PC-9 (cell line): ENCODE results near the gene ACSL4. TPM values are rescaled to one million over a fixed set of nuclear protein-coding genes. Genes with fewer than 3 reads are reported as not detected.

Experiments
- BruUV-seq: library from RNA; stranded (reverse); fragments of 400-500 nt; replicated peaks from 2 replicates; lab custom pipeline; 2021; lab: Mats Ljungman, UMichigan
- CTCF ChIA-PET: fragments of 300-600 bp; sonication (Branson Sonifier 250); formaldehyde crosslinking; loops from one replicate; lab custom pipeline; 2022; ENCODE audit warnings: antibody characterized with exemption; lab: Charles Lee
- POLR2A ChIA-PET: fragments of 300-600 bp; sonication (Branson Sonifier 250); formaldehyde crosslinking; loops from one replicate; lab custom pipeline; 2022; ENCODE audit warnings: antibody characterized with exemption; ENCODE audit not compliant: unreplicated experiment; lab: Charles Lee
- DNase-seq, 2 experiments: peaks; one replicate each; pipeline versions ENCODE4 v3.0.0 to v3.0.0-alpha.2; 2015 to 2022; ENCODE audit warnings: mixed read lengths in 1 of 2
- H2AFZ ChIP-seq: fragments of 200-600 bp; sonication (generic); 2 replicates; pipeline ENCODE4 v1.8.1; 2017; ENCODE audit warnings: antibody characterized with exemption
- H3F3A ChIP-seq: fragments of 200-600 bp; sonication (generic); 2 replicates; pipeline ENCODE4 v1.8.1; 2017; ENCODE audit warnings: antibody characterized with exemption, mild to moderate bottlenecking, low read depth; ENCODE audit not compliant: insufficient read depth
- H3K27ac ChIP-seq: fragments of 200-600 bp; sonication (generic); 2 replicates; pipeline ENCODE4 v1.6.1; 2016; ENCODE audit warnings: mixed run types
- H3K27me3 ChIP-seq: fragments of 200-600 bp; sonication (generic); 2 replicates; pipeline ENCODE4 v1.6.1; 2016; ENCODE audit warnings: low read depth, mixed run types; ENCODE audit not compliant: insufficient read depth
- H3K36me3 ChIP-seq: fragments of 200-600 bp; sonication (generic); 2 replicates; pipeline ENCODE4 v1.6.1; 2016; ENCODE audit warnings: low read depth, mixed run types
- H3K4me1 ChIP-seq: fragments of 200-600 bp; sonication (generic); replicated peaks from 2 replicates; pipeline ENCODE4 v1.6.1; 2016; ENCODE audit warnings: mixed run types; ENCODE audit not compliant: insufficient read depth
- H3K4me2 ChIP-seq: fragments of 200-600 bp; sonication (generic); 2 replicates; pipeline ENCODE4 v1.6.1; 2017; ENCODE audit warnings: mixed run types
- H3K4me3 ChIP-seq: fragments of 200-600 bp; sonication (generic); 2 replicates; pipeline ENCODE4 v1.6.1; 2016; ENCODE audit warnings: mixed run types
- H3K79me2 ChIP-seq: fragments of 200-600 bp; sonication (generic); 2 replicates; pipeline ENCODE4 v1.6.1; 2017; ENCODE audit warnings: low read depth, mixed run types
- H3K9me2 ChIP-seq: fragments of 200-600 bp; sonication (generic); 2 replicates; pipeline ENCODE4 v1.8.1; 2017; ENCODE audit warnings: mild to moderate bottlenecking; ENCODE audit not compliant: insufficient read depth
- H3K9me3 ChIP-seq: fragments of 200-600 bp; sonication (generic); 2 replicates; pipeline ENCODE4 v1.8.1; 2016; ENCODE audit warnings: low read depth; ENCODE audit not compliant: insufficient read depth
- H4K20me1 ChIP-seq: fragments of 200-600 bp; sonication (generic); 2 replicates; pipeline ENCODE4 v1.8.1; 2017; ENCODE audit not compliant: insufficient read depth
- CTCF ChIP-seq: fragments of 200-600 bp; sonication (generic); conservative IDR thresholded peaks from 2 replicates; pipeline ENCODE4 v1.6.1; 2017; ENCODE audit warnings: mixed run types, antibody characterized with exemption, mild to moderate bottlenecking, moderate library complexity
- EZH2 ChIP-seq: fragments of 200-600 bp; sonication (generic); IDR thresholded peaks from 2 replicates; pipeline ENCODE4 v1.8.0; 2017; ENCODE audit warnings: antibody characterized with exemption, low read depth
- intact Hi-C: fragments of 100-400 bp; cut with micrococcal nuclease; formaldehyde crosslinking; loops from one replicate; pipeline ENCODE4 v1.10.0; 2022; ENCODE audit not compliant: unreplicated experiment
- total RNA-seq: library from RNA; stranded (reverse); gene quantifications from 2 replicates; pipeline ENCODE4 v1.2.3, GENCODE V29; 2021

ACSL4 gene
- total RNA-seq, 1 experiment from 2014 or later: 81.1 TPM

- ChIA-PET POLR2A (no interaction called here), CTCF (no interaction called here)
- no peak overlapping the region for H3K4me2 ChIP-seq
- H3K27me3 ChIP-seq: peaks cover 52% of the 10 kb centered on the region
- no peak for DNase-seq
- no peaks in the 10 kb centered on the region for H3F3A ChIP-seq
- no peaks in the 10 kb centered on the region for H3K9me2 ChIP-seq
- BruUV-seq: no TSS peak
- H4K20me1 ChIP-seq: no peaks in the 10 kb centered on the region
- H2AFZ ChIP-seq: no peak overlapping the region
- TF ChIP-seq CTCF (no peak), EZH2 (no peak)
- H3K9me3 ChIP-seq: no peaks in the 10 kb centered on the region
- no peaks in the 10 kb centered on the region for H3K79me2 ChIP-seq
- H3K27ac ChIP-seq: no peak overlapping the region
- intact Hi-C loops: no loop called here
- H3K36me3 ChIP-seq: no peaks in the 10 kb centered on the region
- H3K4me3 ChIP-seq: no peak overlapping the region
- H3K4me1 ChIP-seq: no peaks in the 10 kb centered on the region
These were observed 132.8 kb downstream of the ACSL4 start for GRCh38 chrX:109600237-109600651.

GRCh38 chrX:109596015-109596414, 137.0 kb downstream of the ACSL4 start:
- no TSS peak for BruUV-seq
- H3K36me3 ChIP-seq: no peaks in the 10 kb centered on the region
- peaks cover 24% of the 10 kb centered on the region; the same call in 1 of the 2 replicates for H3K27me3 ChIP-seq
- no peak overlapping the region for H2AFZ ChIP-seq
- no peak overlapping the region for H3K27ac ChIP-seq
- no peak for DNase-seq
- H3K4me3 ChIP-seq: no peak overlapping the region
- no peaks in the 10 kb centered on the region for H3K79me2 ChIP-seq
- TF ChIP-seq CTCF (no peak), EZH2 (no peak)
- H3K9me2 ChIP-seq: no peaks in the 10 kb centered on the region
- H3F3A ChIP-seq: no peaks in the 10 kb centered on the region
- no peak overlapping the region for H3K4me2 ChIP-seq
- intact Hi-C loops: no loop called here
- no peaks in the 10 kb centered on the region for H3K4me1 ChIP-seq
- no peaks in the 10 kb centered on the region for H4K20me1 ChIP-seq
- ChIA-PET POLR2A (no interaction called here), CTCF (no interaction called here)
- no peaks in the 10 kb centered on the region for H3K9me3 ChIP-seq

Other genes with a start within 250 kb of the ACSL4 start
- 12.1 and 20.0 TPM in 2 replicates for gene NXT2, start 196.4 kb downstream of the ACSL4 start, total RNA-seq
- 0.90 and 1.4 TPM in 2 replicates for gene KCNE5, start 108.1 kb downstream of the ACSL4 start, total RNA-seq